ENCODE measurements around the gene PSMA2. TPM values are rescaled to one million over a fixed set of nuclear protein-coding genes. Genes with fewer than 3 reads are reported as not detected.

The PSMA2 gene
- total RNA-seq, 1 experiment from 2014 or later: 656 TPM

DNA sequence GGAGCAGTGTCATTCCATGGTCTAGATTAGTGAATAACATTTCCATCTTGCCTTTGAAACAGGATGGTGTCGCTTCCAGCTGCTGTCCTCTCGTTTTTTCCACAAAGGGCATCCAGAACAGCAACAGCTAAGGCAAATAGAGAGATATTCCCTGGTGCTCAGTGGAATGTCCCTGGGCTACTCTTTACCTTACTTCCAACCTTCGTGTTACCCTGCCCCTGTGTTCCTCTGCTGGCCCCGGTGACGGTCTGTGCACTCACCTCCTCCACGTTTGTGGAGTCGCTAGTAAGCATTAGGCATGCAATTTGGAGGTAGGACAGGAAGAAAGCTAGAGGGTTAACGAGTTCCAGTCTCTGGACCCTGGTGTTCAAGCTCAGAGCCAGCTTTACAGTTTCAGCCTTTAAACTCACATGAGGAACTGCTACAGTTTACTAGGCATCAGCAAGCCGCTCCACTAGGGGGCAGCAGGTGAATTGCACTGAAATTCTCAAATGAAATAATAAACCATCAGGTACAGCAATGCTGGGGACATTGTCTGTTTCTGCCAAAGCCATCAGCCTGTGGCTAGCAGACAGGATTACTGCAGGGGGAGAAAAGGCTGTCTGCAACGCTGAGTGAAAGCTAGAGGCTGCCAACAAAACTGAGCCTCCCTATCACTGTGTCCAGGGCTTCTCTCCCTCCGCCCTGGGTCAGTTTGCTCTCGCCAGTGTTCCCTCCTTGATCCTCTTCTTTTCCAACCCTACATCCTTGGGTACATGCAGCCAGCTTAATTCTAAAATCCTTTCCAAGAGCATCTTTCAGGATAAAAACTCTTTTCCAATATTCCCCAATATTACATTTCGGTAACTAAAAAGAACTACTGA lies 9.2 kb upstream of the PSMA2 start:
- peak; percentile 85 for DNase-seq (ENCODE audit: low spot score)

DNA sequence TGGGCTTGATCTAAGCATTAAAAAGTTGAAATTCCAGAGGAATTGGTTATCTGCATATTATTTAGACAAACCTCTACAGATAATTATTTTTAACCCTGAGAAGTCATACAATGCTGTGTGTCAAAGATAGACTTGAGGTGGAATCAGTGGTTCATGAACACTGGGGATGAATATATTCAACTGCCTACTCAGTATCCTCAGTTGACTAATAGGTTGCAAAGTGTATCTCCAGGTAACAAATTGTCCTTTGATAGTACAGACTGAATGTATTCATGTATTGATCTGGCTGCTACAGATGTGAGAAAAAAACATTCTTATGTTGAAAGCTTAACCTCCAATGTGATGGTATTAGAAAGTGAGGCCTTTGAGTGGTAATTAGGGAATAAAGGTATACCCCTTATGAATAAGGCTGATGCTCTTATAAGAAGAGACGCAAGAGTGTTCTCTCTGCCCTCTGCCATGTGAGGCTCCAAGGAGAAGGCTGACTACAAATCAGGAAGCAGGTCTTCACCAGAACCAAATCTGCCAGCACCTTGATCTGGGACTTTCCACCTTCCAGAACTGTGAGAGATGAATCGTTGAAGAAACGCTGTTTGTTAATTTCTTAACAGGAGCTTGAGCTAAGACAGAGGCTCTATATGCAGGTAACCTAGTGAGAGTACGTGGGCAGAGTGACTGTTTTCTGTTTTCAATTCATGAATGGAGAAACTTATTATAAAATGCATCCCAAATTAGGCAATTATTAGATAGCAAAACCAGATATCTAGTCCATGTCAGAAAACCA lies 7.7 kb upstream of the PSMA2 start:
- no peak for DNase-seq (ENCODE audit: low spot score)

GRCh38 chr7:42935861-42936260 lies 3.9 kb upstream of the PSMA2 start:
- DNase-seq (ENCODE audit: low spot score): no peak

DNA sequence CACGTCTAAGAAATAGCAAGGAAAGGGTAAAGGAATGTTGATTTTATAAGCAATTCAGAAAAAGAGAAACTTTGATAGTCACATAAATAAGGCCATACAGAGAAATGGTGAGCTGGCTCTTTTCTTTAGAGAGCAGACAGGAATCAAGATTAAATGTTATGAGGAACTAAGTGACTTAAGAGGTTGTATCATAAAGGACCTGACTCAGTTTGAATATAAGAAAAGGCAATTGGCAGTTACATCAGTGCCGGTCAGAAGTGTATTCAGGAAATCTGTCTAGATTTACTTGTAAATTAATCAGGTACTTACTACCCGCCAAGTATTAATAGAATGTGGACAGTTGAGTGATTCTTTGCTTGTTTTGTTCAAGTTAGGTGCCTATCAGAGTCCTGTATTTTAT lies 2.3 kb upstream of the PSMA2 start:
- no peak for DNase-seq (ENCODE audit: low spot score)

GRCh38 chr7:42932811-42933591 lies 1.0 kb upstream of the PSMA2 start:
- no peak for DNase-seq (ENCODE audit: low spot score)

- DNase-seq (ENCODE audit: low spot score): no peak
These were observed 534 bp downstream of the PSMA2 start for GRCh38 chr7:42931447-42931833.

DNA sequence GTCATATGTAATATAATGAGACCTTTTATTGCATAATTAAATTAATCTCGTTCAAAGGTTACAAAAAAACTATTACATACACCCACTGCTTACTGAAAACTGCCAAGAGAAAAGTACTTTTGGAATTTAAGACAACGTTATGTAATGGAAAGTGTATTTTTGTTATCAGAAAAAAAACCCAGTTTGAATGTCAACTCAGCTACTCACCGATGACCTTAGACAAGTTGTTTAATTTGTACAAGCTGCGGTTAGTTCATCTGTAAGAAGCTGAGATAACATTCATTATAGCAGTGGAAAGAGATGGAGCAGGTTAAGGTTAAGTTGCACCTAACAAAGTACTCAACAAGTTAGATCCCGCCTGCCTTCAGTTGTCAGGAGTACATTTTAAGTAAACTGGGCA lies 1.1 kb downstream of the PSMA2 start:
- DNase-seq (ENCODE audit: low spot score): no peak

GRCh38 chr7:42929449-42929848 lies 2.5 kb downstream of the PSMA2 start:
- DNase-seq (ENCODE audit: low spot score): no peak

GRCh38 chr7:42928754-42929153 lies 3.2 kb downstream of the PSMA2 start:
- no peak for DNase-seq (ENCODE audit: low spot score)

GRCh38 chr7:42926204-42926603 lies 5.8 kb downstream of the PSMA2 start:
- no peak for DNase-seq (ENCODE audit: low spot score)

DNA sequence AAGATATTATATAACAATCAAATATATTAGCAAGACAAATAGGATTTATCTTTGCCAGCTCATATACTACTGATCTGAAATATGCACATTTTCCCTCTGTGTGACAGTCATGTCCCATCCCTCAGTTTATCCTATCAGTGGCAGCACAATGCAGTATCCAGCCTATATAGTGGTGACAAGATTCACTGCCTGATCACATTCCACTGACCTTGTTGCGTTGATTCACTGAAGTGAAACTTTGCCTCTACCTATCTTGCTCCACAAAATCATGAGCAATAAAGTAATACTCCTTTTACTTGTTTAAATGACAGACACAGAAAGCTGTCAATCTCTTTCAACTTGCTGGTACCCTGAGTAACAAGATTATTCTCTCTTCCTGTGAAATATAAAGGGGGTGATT lies 6.3 kb downstream of the PSMA2 start:
- DNase-seq (ENCODE audit: low spot score): no peak

DNA sequence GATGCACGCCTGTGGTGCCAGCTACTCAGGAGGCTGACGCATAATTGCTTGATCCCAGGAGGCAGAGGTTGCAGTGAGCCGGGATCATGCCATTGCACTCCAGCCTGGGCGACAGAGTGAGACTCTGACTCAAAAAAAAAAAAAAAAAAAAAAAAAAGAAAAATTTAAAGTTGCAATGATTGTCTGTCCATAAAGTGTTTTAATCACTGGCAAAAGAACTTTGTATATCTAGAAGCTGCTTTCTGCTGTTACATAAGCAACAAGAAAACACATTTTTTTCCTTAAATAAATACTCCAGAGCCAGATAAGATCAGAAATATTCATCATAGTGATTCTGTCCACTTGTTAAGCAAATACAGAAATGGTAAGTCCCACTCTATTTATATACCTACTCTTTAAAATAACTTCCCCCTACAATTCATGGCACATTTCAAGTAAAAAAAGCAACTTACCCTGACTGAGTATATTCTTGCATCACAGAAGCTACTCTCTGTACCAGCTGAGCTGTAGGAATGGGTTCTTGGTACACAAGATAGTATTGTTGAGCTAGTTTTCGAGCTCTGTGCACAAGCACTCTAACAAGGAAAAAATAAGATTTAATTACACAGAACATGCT lies 7.6 kb downstream of the PSMA2 start:
- DNase-seq (ENCODE audit: low spot score): no peak

DNA sequence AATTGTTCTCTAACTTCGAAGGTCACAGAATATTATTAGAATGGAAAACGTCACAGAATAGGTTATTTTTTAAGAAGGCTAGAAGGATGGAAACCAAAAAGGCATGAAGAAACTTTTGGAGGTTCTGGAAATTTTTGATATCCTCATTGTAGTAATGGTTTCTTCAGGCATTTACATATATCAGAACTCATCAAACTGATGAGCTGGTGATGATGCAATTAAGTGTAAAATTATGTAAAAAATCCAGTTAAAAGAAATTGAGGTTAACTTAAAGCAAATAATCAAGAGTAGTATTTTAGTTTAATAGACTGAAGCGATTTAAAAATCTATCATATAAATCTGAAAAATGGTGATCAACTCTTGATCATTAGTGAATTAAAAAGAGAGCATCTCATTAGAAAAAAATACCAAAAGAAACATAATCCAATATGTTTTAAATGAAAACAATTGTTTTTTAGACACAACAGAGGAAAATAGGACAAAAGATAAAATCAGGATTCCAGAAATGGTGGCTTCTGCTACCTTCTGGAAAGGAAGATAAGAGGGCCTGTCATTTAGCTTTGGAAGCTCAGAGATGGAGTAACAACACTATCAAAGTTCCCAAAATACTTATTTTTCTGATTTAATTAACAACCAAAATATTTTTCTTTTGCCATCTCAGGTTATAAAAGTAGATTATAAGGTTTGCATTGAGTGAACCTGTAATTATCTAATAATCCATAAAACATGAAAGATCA lies 9.8 kb downstream of the PSMA2 start:
- DNase-seq (ENCODE audit: low spot score): no peak

- DNase-seq (ENCODE audit: low spot score): no peak
These were observed 16.6 kb downstream of the PSMA2 start for GRCh38 chr7:42915356-42915755.

DNA sequence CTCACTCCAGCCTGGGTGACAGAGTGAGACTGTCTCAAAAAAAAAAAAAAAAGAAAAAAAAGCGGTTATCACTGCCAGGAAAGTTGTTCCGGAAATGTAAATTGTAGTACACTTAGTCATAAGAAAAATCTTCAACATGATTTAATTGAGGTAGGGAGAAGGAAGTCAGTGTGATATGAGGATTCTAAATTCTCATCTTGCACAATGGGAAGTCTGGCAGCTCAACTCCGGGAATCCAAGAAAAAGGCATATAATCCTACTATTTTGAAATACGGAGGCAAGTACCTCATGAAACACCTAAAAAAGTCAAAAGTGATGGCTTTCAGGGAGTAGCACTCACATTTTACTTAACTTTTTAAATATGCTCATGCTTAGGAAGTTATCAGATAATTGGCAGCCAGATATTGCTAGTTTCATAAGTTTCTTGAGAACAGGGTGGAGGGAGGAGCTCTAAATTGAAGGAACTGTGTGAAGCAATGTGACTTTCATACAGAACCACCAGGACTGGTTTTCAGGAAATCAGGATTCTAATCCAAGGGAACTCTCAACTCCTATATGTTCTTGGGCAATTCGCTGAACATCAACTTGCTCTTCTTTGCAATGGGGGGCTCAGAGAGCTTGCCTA lies 17.4 kb downstream of the PSMA2 start:
- peak; percentile 51 for DNase-seq (ENCODE audit: low spot score)

- no peak for DNase-seq (ENCODE audit: low spot score)
These were observed 18.0 kb downstream of the PSMA2 start for GRCh38 chr7:42914009-42914408.

GRCh38 chr7:42913591-42913990 lies 18.4 kb downstream of the PSMA2 start:
- no peak for DNase-seq (ENCODE audit: low spot score)

GRCh38 chr7:42911454-42912447 lies 20.2 kb downstream of the PSMA2 start, which contains the start of gene C7orf25:
Gene C7orf25, minus strand, starts transcription at chr7:42912070. Its CDS starts 1,170 bp downstream, at chr7:42910900.
- peak; percentile 99 for DNase-seq (ENCODE audit: low spot score)

DNA sequence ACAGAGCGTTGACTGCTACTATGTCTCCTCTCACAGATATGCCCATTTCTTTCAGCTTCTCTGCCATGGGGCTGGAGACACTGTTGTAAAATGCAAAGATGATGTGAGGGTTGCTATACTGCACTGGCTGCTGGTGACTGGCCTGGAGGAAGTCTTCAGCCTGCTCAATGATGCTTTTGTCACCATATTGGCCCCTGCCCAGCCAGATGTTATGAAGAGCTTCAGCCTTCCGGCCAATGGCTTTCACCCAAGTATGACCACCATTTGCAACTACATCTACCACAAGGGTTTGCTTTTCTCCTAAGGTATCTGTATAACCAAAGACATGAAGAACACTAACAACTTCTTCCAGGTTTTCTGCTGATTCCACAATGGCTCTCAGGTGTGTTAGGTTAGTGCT lies 21.7 kb downstream of the PSMA2 start:
- no peak for DNase-seq (ENCODE audit: low spot score)
